Parathyroid adenoma (tissue), 2 donors: ENCODE data around the gene C4orf50.

ENCODE experiments used
- H2AFZ ChIP-seq: fragments of 300-600 bp; sonication (generic); one replicate; pipeline ENCODE4 v1.7.0; 2017; ENCODE audit warnings: antibody characterized with exemption, mild to moderate bottlenecking
- H3K27ac ChIP-seq: fragments of 300-600 bp; sonication (generic); one replicate; pipeline ENCODE4 v1.7.0; 2017
- H3K27me3 ChIP-seq: fragments of 300-600 bp; sonication (generic); one replicate; pipeline ENCODE4 v1.7.0; 2017; ENCODE audit warnings: low read length; ENCODE audit not compliant: control insufficient read depth, insufficient read depth
- H3K36me3 ChIP-seq: fragments of 300-600 bp; sonication (generic); one replicate; pipeline ENCODE4 v1.7.0; 2017; ENCODE audit warnings: low read length; ENCODE audit not compliant: control insufficient read depth, insufficient read depth
- H3K4me1 ChIP-seq: fragments of 300-600 bp; sonication (generic); one replicate; pipeline ENCODE4 v1.7.0; 2017; ENCODE audit warnings: control low read depth
- H3K4me2 ChIP-seq: fragments of 300-600 bp; sonication (generic); one replicate; pipeline ENCODE4 v1.7.0; 2017; ENCODE audit warnings: low read length
- H3K4me3 ChIP-seq: fragments of 300-600 bp; sonication (generic); one replicate; pipeline ENCODE4 v1.7.0; 2017; ENCODE audit warnings: low read depth, low read length
- H3K79me2 ChIP-seq: fragments of 300-600 bp; sonication (generic); one replicate; pipeline ENCODE4 v1.7.0; 2017; ENCODE audit warnings: control low read depth
- H3K9ac ChIP-seq: fragments of 300-600 bp; sonication (generic); one replicate; pipeline ENCODE4 v1.7.0; 2017; ENCODE audit warnings: mild to moderate bottlenecking
- H3K9me3 ChIP-seq: fragments of 300-600 bp; sonication (generic); one replicate; pipeline ENCODE4 v1.7.0; 2017; ENCODE audit warnings: low read length; ENCODE audit not compliant: control insufficient read depth
- TF ChIP-seq, protein P1 (sequence below): fragments of 300-600 bp; sonication (generic); IDR thresholded peaks from one replicate; pipeline ENCODE4 v1.7.0; 2017; ENCODE audit warnings: antibody characterized with exemption, mild to moderate bottlenecking
- donor health status: primary hyperparathyroidism.

C4orf50 gene

DNA sequence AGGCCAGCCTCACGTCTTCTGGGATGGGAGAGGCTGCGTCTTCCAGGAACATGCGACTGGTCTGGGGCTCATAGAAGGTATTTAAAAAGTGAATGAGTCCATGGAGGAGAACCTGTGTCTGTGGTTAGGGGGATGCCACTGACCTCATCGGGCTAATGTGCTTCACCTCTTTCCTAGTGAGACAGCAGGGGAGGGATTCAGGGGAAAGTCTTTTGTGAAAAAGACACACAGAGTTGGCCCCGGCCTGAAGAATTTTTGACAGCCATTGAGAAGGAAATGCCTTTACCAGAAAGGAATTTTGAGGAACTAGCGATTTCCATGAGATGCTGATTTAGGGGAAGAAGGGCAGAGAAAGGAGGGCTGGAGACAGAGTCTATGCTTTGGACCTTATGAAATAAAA lies 11.0 kb upstream of the C4orf50 start:
- no peak overlapping the region for H3K4me2 ChIP-seq
- H3K27me3 ChIP-seq = no peaks in the 10 kb centered on the region
- TF ChIP-seq, protein P1, sequence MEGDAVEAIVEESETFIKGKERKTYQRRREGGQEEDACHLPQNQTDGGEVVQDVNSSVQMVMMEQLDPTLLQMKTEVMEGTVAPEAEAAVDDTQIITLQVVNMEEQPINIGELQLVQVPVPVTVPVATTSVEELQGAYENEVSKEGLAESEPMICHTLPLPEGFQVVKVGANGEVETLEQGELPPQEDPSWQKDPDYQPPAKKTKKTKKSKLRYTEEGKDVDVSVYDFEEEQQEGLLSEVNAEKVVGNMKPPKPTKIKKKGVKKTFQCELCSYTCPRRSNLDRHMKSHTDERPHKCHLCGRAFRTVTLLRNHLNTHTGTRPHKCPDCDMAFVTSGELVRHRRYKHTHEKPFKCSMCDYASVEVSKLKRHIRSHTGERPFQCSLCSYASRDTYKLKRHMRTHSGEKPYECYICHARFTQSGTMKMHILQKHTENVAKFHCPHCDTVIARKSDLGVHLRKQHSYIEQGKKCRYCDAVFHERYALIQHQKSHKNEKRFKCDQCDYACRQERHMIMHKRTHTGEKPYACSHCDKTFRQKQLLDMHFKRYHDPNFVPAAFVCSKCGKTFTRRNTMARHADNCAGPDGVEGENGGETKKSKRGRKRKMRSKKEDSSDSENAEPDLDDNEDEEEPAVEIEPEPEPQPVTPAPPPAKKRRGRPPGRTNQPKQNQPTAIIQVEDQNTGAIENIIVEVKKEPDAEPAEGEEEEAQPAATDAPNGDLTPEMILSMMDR = no peak
- no peak overlapping the region for H3K27ac ChIP-seq
- no peaks in the 10 kb centered on the region for H3K9me3 ChIP-seq
- H2AFZ ChIP-seq = no peak overlapping the region
- H3K9ac ChIP-seq = no peak overlapping the region
- no peak overlapping the region for H3K4me3 ChIP-seq
- H3K4me1 ChIP-seq = peaks cover 6% of the 10 kb centered on the region
- no peaks in the 10 kb centered on the region for H3K79me2 ChIP-seq
- no peaks in the 10 kb centered on the region for H3K36me3 ChIP-seq

DNA sequence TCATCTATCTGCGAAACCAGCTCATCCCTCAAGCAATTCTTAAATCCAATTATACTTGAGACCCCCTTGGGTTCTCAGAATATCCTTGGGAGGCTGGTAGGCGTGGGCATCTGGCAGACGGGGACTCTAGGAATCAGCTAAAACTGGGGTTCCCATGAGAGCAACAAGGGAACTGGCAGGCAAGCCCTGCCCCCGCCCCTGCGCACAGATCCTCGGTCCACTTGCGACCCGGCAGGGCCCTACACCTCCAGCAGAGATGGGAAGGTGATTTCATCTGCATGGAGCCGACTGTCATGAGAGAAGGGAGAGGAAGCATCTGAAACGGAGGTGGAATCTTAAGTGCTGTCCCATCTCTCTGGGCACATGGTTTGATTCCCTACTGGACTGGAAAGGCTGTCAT lies 9.9 kb upstream of the C4orf50 start:
- H3K27ac ChIP-seq = no peak overlapping the region
- no peaks in the 10 kb centered on the region for H3K27me3 ChIP-seq
- no peaks in the 10 kb centered on the region for H3K36me3 ChIP-seq
- H3K4me2 ChIP-seq = no peak overlapping the region
- no peaks in the 10 kb centered on the region for H3K9me3 ChIP-seq
- TF ChIP-seq, protein P1 = no peak
- H3K4me1 ChIP-seq = peaks cover 6% of the 10 kb centered on the region
- no peaks in the 10 kb centered on the region for H3K79me2 ChIP-seq
- no peak overlapping the region for H3K4me3 ChIP-seq
- no peak overlapping the region for H3K9ac ChIP-seq
- no peak overlapping the region for H2AFZ ChIP-seq

DNA sequence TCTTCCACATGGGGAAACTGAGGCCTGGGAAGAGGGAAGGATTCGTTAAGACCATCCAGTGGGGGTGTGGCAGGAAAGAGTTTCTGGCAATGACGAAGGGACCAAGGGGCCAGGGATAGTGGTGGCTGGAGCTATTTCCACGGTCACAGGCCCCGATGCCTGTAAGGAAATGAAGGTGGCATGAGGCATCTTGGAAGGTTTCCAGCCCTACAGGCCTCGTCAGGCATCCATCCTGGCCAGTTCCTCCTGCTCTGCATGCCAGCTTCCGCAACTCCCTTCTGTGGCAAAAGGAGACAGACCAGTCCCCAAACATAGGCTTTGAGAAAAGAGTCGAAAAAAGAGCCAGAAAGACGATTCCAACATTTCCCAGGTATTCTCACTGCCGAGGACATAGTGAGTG lies 9.2 kb upstream of the C4orf50 start:
- H3K79me2 ChIP-seq = no peaks in the 10 kb centered on the region
- H3K4me1 ChIP-seq = peaks cover 4% of the 10 kb centered on the region
- no peak overlapping the region for H3K9ac ChIP-seq
- no peak overlapping the region for H3K4me3 ChIP-seq
- no peaks in the 10 kb centered on the region for H3K36me3 ChIP-seq
- H3K9me3 ChIP-seq = no peaks in the 10 kb centered on the region
- H3K27ac ChIP-seq = no peak overlapping the region
- no peak overlapping the region for H3K4me2 ChIP-seq
- H3K27me3 ChIP-seq = no peaks in the 10 kb centered on the region
- no peak overlapping the region for H2AFZ ChIP-seq
- TF ChIP-seq, protein P1 = no peak

DNA sequence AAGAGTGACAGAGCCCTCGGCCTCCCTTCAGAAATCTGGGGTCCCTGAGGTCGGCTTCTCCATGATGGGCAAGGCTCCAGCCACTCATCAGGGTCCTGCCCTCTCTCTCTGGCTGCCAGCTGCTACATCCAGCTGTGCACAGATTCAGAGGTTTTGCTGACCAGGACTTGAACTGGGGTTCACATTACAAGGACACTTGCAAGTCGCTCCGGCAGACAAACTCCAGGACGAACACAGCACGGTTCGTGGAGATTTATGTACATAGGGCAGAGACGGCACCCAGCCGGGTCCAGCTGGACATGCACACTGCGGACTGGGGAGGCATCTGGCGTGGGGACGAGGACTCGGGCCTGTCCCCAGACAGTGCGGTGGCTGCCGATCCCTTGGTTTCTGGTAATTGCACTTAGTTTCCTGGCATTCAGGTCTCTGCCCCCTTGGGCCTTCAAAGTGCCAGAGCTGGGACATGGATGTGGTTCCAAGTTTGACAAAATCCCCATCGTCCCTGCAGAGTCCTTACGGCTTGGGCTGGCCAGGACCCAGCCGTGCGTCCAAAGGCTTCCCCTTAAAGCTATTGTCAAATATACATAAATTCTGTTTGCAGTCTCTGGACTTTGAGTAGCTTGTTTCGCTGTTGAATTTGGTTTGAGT lies 6.2 kb upstream of the C4orf50 start:
- no peak overlapping the region for H2AFZ ChIP-seq
- H3K4me3 ChIP-seq = no peak overlapping the region
- H3K27me3 ChIP-seq = no peaks in the 10 kb centered on the region
- H3K27ac ChIP-seq = no peak overlapping the region
- no peaks in the 10 kb centered on the region for H3K4me1 ChIP-seq
- H3K36me3 ChIP-seq = no peaks in the 10 kb centered on the region
- H3K9ac ChIP-seq = no peak overlapping the region
- H3K4me2 ChIP-seq = no peak overlapping the region
- no peaks in the 10 kb centered on the region for H3K9me3 ChIP-seq
- H3K79me2 ChIP-seq = no peaks in the 10 kb centered on the region
- TF ChIP-seq, protein P1 = no peak

DNA sequence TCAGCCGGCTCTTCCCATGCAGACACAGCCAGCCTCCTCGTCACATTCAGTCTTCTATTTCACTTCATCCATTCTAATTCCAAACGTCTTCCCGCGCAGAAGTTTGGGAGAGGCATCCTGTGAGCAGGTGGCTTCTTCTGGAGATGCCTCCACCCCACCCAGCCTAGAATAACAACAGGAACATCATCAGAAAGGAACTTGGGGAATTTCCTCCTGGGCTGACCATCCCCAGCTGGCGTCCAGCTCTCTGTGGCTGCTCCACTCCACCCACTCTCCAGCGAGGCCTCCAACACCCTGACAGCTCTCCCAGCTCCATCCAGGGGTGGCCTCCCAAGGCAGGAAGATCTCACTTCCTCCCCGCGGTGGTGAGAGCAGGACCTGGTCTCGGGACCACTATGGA lies 5.5 kb upstream of the C4orf50 start:
- TF ChIP-seq, protein P1 = no peak
- Histone ChIP-seq H3K36me3 (no peaks in the 10 kb centered on the region), H3K9ac (no peak overlapping the region), H3K4me3 (no peak overlapping the region), H2AFZ (no peak overlapping the region), H3K27me3 (no peaks in the 10 kb centered on the region), H3K9me3 (no peaks in the 10 kb centered on the region), H3K79me2 (no peaks in the 10 kb centered on the region), H3K27ac (no peak overlapping the region), H3K4me2 (no peak overlapping the region), H3K4me1 (no peaks in the 10 kb centered on the region)
